EL (cell line): ENCODE results near the gene POLR2B.
A peak's percentile ranks its signal among the peaks of the same experiment; 100 is the strongest.
"Not testable (repeated sequence)": the region's sequence is repeated elsewhere in the genome, so short reads cannot be mapped to it uniquely, and the experiment has no call there.

Experiments
- DNase-seq: peaks from one replicate; pipeline ENCODE4 v3.0.0-alpha.2; 2016

Gene POLR2B

DNA sequence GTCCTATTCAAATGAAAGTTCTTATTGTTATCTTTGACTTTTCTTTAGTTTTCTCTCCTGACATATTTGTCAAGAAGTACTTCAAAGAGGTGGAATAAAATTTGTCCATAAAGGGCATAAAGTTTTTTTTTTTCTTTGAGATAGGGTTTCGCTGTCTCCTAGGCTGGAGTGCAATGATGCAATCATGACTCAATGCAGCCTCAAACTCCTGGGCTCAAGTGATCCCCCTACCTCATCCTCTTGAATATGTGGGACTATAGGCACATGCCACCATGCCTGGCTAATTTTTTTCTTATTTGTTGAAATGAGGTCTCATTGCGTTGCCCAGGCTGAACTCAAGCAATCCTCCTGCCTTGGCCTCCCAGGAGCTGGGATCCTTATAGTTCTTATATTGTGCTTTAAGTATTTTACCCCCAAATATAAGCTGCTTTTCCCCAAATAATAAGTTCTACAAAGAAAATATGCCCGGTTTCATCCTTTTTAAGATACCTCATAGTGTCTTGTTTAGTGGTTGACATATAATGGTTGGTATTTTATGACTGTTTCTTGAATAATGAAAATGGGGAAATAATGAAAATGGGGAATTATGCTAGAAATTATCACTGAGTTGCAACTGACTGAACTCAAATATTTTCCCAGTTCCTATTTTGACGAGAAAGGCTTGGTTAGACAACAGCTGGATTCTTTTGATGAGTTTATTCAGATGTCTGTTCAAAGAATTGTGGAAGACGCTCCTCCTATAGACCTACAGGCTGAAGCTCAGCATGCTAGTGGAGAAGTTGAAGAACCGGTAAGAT, 11.6 kb downstream of the POLR2B start:
- peak; percentile 53 for DNase-seq

DNA sequence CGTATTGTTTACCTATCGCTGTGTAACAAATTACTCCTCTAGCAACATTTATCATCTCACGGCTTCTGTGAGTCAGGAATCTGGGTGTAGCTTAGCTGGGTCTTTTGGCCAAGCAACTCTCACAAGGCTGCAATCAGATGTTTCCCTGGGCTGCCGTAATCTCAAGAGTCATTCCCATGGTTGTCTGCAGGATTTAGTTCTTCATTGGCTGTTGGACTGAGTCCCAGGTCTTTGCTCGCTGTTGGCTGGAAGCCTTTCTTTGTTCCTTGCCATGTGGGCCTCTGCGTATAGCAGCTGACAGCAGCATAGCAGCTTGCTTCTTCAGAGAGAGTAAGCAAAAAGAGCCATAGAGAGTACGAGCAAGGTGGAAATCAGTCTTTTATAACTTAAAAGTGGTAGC, 16.8 kb downstream of the POLR2B start:
- no peak for DNase-seq

DNA sequence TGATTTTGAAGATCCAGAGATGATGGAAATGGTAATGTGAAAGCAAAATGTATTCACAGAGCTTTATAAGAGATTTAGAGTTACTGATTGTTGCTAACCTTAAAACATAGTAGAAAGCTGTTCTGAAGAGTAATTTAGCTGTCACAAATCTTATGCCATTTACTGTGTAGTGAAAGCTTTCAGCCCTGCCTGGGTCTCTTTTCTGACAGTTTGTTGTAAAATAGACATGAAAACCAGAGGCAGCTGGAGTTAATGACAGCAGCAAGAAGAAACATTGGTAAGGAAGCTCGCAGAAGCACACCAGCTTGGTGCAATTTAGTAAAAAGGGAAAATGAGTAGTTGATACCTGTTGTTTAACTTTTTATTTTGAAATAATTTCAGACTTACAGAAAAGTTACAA, 21.1 kb downstream of the POLR2B start:
- DNase-seq = no peak

DNA sequence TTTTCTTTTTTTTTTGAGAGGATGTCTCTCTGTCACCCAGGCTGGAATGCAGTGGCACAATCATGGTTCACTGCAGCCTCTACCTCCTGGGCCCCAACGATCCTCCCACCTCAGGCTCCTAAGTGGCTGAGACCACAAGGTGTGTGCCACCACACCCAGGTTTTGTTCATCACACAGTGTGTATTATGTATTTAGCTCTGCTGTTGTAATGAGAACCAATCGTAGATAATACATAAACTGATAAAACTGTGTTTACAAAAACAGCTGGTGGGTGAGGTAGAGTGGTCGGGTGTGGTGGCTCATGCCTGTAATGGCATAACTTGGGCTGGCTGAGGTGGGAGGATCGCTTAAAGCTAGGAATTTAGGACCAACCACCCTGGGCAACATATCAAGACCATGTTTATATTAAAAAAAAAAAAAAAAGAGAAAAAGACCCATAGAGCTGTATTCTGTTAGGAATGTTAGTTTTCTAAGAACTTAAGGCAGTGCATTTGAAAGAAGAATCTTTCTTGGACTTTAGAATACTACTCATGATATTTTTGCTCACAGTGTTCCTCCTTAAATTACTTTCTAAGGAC, 34.9 kb downstream of the POLR2B start:
- no peak for DNase-seq

DNA sequence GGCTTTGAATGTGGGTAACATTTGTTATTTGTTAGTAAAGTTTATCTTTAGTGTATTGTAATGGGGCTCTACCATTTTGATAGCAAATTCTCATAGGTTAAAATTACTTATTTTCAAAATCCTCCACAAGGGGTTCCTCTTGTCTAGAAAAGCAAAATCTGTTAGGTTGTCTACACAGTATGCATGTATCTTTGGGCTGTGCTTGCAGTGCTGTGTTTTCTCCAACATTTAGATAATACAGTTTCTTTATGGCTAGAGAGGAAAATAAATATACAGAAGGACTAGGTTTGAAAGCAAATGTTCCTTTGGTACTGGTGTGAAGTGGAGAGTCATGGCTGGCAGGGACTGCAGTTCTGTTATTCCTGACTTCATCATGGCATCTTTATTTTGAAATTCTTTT, 40.3 kb downstream of the POLR2B start:
- no peak for DNase-seq

DNA sequence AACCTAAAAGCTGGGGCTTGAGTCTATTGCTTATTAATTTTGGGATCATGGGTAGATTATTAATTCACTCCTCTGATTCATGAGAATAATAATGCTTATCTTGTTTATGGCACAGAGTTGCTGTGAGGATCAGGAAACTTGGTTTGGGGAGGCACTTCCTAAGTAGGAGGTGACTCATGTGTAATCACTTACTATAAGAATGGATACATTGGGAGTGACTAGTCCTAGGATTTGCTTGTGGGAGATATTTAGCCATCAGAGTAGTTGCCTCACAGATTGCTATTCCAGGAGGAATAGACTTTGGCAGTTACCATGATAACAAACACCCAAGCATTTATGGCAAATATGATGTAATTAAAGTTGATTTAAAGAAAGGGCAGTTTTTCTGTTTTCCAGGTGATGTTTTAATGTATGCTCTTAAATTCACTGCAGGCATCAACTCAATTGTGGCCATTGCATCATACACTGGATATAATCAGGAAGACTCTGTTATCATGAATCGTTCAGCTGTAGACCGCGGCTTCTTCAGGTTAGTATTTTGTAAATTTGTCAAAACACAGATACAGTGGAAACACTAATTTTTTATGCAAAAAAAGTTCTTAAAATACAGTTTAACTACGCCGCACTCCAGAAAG, 41.9 kb downstream of the POLR2B start:
- DNase-seq = peak; percentile 79

DNA sequence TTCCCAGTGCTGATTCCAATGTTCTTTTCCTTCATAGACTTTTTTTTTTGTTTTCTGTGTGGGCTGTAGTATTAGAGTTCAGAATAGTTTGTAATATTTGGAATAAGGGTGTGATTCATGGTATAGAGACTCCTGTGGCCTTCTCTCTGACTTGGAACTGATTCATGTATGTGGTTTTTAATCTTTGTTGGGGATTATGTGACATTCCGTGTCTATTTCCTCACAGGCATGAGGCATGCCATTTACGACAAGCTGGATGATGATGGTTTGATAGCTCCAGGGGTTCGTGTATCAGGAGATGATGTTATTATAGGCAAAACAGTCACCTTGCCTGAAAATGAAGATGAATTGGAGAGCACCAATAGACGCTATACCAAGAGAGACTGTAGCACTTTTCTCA, 44.4 kb downstream of the POLR2B start:
- peak; percentile 95 for DNase-seq

DNA sequence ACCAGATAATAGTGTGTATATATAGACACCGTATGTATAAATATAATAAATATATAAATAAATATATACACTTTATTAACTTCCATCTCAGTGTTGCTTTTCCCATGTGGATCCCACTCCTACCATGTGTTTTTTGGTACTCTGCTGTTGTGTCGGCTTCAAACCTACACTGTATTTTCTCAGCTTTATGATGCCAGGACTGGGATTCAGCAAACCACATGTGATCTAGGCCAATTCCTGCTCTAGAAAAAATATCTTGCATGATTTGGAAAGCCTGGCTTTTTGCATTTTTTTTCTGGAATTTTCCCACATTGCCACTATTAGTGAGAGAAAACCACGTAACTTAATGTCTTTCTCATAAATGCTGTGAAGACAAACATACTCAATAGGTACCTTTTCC, 55.8 kb downstream of the POLR2B start:
- no peak for DNase-seq

DNA sequence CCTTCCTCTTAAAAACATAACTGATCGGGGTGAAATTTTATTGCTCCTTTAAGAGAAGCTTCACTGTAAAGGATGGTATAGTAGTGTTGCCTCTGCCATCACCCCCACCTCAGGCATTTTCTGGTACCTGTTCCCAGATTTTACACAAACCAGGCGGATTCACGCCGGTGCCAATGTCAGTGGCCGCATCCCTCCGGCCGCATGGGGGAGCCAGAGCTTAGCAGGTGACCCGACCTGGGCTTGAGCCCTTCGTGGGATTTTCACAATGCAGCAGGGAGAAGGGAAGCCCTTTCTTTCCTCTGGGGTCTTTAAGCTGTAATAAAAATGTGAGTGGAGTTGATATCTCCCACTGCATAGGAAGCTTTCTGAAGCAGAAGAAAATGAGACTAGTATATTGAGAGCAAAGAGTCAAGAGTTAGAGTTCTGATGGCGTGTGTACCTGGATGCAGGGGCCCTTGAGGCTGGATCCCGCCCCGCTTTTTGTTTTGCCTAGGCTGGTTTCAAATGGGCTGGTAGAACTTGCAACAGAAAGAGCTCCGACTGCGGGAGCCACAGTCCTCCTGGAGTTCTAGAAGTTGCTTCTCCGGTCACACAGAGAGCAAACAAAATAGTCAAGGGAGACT, 59.4 kb downstream of the POLR2B start:
- peak; percentile 39 for DNase-seq

DNA sequence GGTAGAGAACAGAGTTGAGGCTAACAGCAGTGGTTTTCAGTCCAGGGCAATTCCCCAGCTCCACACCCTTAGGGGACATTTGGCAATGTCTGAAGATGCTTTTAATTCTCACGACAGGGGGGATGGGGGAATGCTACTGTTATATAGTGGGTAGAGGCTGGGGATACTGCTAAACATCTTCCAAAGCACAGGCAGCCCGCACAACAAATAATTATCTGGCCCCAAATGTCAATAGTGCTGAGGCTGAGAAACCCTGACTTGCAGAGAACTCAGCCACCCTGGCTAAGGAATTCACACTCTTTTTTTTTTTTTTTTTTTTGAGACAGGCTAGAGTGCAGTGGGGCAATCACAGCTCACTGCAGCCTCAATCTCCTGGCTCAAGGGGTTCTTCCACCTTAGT, 60.6 kb downstream of the POLR2B start:
- peak; percentile 40 for DNase-seq

DNA sequence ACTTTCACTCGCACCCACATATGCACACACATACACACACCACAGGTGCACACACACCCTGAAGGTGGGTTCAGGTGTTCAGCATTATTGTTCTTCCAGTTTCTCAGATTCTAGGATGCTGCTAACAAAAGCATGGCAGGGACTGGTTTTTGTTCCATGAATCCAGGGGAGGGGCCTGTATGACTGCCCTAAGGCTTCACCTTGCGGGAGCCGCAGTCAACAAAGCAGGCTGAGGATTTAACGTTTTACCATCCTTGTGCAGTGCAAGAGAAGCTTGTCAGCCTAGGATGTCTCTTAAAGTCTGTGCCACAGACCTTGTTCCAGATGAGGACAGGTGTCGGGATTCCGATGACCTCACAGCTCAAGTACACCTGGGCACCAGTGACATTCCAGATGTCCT, 61.8 kb downstream of the POLR2B start:
- DNase-seq = no peak

DNA sequence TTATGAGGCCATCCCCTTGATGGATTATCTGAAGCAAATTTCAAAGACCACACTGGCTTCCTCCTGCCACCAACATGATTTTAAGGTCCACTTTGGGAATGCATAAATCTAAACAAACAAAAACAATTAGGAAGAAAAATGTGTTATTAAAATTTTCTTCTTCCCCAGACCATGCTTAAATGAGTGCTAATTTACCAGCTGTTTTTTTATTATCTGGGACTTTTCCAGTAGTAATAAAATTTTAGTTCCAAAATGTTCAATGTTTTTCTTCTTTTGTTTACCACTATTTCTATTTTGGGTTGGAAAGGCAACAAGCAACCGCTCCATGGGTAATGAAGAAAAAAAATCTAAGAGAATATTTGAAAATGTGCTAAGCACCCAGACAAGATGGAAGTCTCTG, 62.3 kb downstream of the POLR2B start:
- no peak for DNase-seq

DNA sequence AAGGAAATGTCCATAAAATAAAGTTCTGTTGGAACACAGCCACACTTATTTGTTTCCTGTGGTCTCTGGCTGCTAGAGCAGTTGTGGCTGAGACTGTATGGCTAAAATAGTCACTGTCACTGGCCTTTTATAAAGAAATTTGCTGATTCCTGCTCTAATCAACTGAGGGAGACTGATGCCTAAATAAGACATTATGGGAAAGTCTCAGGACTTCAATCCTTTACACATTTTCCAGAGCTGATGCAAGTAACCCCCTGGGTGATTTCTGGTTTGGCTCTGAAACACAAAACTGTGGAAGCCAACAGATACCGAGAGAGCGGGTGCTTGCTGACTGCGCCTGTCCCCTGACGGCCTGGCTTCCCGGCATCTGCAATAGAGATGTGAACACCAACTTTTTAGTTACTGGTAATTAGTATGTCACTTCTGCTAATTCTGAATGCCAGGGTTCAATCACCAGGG, 64.0 kb downstream of the POLR2B start:
- DNase-seq = no peak

DNA sequence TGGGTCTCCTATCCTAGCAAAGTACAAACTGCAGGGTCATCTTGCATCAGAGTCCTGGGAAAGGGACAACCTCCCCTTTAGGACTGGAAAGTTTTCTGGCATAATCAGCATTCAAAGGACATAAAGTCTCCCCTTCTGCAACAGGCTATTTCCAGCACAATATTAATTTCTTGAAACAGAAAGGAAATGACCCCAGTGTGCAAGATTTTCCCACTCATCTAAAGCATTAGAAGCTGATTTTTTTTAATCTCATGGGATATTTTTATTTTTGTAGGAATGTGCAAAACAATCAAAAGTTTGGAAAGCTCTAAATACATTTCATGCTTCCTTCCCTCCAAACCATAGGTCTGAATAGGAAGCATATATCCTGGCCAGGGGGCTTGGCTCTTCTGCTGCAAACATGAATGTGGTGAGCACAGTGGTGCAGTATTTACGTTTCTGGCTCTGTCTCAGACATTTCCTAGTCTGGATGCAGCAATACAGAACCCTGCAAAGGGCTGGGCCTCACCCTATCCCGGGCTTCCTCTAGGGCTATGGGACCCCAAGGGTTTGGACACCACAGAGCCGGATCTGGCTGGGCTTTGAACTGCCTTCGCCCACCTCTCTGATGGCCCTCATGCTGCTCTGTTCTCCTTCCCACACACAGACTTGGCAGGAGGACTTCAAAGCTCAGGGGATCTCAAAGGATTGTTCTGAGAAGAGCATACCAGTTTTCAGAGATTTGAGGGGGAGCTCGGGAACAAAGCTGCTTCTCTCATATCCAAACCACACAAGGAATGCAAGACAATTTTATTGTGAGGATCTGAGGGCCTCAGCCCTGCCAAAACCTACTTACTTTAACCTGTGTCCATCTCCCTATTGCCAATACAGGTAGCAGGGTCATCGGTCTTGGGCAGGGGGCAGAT, 64.9 kb downstream of the POLR2B start:
- DNase-seq = peak; percentile 53

DNA sequence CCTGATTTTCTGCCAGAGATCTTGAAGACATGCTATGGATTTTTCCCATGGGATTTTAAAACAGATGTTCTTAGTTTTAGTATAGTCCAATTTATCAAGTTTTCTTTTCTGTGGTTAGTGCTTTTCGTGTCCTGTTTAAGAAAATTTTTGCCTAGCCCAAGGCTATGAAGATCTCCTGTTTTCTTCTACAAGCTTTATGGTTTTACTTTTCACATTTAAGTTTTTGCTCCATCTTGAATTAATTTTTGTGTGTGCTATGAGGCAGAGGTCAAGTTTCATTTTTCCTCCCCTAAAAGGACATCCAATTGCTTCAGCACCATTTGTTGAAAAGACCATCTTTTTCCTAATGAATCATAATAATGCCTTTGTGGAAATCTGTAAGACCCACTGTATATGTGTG, 65.6 kb downstream of the POLR2B start:
- peak; percentile 62 for DNase-seq

DNA sequence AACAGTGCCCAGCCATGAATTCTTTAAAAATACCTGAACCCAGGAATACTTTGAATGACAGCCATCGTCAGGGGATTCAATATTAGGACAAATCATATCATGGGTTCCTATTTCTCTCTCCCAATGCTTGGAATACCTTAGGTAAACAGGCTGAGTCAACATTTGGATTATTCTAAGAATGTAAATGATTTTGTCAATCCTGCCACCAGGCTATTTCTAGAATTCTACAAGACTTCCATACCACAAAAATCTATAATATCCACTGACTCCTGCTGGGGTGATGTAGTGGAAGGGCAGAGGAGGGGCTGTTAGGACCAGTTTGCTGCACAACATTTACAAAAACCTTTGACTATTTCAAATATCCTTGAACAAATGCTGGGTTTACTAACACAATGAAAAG, 66.3 kb downstream of the POLR2B start:
- DNase-seq = peak; percentile 72

DNA sequence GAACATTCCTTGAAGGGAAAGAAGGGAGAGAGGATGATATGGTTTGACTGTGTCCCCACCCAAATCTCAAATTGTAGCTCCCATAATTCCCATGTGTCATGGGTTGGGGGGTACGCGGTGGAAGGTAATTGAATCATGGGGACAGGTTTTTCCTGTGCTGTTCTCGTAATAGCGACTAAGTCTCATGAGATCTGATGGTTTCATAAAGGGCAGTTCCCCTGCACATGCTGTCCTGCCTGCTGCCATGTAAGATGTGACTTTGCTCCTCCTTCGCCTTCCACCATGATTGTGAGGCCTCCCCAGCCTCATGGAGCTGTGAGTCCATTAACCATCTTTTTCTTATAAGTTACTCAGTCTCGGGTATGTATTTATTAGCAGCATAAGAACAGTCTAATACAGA, 68.3 kb downstream of the POLR2B start:
- not testable (repeated sequence) for DNase-seq

DNA sequence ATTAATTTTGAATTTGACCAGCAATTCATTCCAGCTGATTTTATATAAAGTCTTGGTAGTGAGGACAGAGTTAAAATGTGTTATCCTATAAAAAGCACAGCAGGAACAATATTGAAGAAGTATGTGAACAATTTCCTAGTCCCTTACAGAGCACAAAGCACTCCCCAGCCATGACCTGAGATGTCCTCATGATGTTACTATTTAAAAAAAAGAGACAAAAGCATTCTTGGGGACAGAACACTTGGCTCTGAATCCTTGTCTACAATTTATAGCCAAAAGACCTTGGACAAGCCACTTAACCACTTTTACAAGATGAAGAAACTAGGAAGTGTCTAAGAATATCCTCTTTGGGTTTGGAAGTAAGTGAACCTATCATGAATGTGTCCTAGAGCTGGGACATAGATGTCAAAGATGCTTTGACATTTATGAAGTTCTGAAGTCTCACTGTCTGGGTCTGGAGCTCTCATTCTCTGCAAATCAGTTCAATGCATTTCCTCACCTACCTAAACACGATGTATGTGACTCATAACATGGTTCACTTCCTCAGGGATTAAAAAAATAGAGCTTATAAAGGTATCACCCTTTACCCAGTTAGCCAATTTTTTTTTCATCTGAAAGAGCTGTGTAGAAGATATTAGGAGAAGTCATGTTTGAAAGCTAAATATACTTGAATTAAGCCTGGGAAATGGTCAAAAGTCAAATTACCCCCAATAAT, 70.1 kb downstream of the POLR2B start:
- no peak for DNase-seq

DNA sequence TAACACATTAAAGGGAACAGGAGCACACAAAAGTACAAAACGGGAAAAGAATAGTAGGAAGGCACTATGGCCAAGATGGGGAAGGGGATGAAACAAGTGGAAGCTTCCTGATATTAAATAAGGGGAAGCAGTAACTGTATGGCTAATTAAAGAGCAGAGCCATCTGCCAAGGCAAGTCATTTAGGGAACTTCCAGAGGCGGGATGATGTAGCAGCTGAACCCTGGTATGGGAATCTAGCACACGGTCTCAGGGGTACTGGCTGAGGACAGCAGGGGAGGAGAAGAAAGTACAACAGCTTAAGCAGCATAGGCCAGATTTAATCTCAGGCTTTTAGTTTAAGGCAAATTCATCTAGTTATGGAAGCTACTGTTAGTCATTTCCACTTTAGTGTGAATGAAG, 72.4 kb downstream of the POLR2B start:
- no peak for DNase-seq

DNA sequence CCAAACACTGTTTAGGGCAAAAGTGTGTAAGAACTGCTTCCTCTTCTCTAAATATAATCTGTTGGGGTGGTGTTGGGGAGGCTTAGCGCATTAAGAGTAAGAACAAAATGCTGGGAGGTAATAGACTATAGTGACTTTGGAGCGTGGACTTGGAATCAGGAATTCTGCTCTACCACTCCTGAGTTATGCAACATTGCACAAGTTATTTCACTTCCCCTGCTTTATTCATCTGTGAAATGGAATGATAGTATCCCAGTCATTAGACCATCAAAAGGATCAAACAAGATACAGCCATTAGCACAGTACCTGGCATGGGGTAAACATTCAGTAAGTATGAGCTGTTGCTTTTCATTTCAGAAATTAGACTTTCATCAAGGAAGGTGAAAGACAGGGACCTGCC, 72.8 kb downstream of the POLR2B start:
- no peak for DNase-seq

DNA sequence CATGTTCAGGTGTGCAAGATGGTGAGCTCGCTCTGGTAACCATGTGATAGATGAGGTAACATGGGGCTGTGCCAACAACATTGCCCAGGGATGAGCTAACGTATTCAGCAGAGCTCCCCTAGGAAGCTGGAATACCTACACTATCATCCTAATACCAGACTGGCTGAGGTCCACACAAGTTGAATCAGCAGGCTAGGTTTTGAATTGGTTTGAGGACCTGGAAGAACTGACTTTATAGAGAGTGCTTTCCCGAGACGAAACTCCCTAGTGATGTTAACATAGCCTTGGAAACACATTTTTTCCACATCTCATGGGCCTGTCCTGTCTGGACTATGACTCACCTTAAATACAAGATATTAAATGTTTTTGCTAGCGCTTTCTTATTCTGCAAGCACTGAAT, 74.8 kb downstream of the POLR2B start:
- peak; percentile 13 for DNase-seq

DNA sequence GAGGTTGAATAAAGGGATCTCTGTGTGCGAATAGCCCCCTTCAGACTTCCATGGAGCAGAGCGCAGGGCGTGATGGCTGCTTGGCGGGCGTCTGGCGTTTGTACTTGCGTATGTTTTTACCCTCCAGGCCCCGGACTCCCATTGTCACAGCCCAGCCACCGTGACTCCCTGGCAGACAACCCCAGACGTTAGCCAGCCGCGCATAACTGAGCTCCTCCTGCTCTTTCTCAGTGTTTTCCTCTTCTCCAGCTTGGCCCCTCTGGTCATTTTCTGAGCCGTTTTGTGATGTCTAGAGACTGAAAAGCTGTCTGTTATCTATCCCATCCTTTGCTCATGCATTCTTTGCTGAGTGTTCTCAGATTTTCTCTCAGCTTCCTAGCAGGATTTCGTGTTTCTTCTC, 77.2 kb downstream of the POLR2B start:
- DNase-seq = no peak
